Endothelial cell of umbilical vein (primary cell): ENCODE data around the gene ANKMY1. TPM values are rescaled to one million over a fixed set of nuclear protein-coding genes. Genes with fewer than 3 reads are reported as not detected.

Experiments
- BruUV-seq: library from RNA; stranded (reverse); fragments of 400-500 nt; replicated peaks from 2 replicates; lab custom pipeline; 2021; lab: Mats Ljungman, UMichigan
- CTCF ChIA-PET: fragments of 300-600, 350-600 bp; sonication (Branson Sonifier 250); formaldehyde crosslinking; loops from one replicate; lab custom pipeline; 2021; ENCODE audit warnings: antibody characterized with exemption, inconsistent platforms; lab: Charles Lee
- POLR2A ChIA-PET: fragments of 300-600, 350-600 bp; sonication (Branson Sonifier 250); formaldehyde crosslinking; loops from one replicate; lab custom pipeline; 2021; ENCODE audit warnings: antibody characterized with exemption, inconsistent platforms; lab: Charles Lee
- DNase-seq: peaks from one replicate; pipeline ENCODE4 v3.0.0-alpha.2; 2011; ENCODE audit warnings: low read depth, low spot score
- FAIRE-seq: peaks from 2 replicates; lab custom pipeline; 2011; peaks lifted over from hg19 to GRCh38; lab: Jason Lieb, UNC
- H2AFZ ChIP-seq: 2 replicates; pipeline ENCODE4 v1.6.0; 2012; ENCODE audit warnings: low read depth, low read length, control low read depth, inconsistent platforms
- H3K27ac ChIP-seq: 2 replicates; pipeline ENCODE4 v1.5.1; 2011; ENCODE audit warnings: low read depth, mild to moderate bottlenecking, control low read depth, low read length, moderate library complexity; ENCODE audit not compliant: insufficient read depth
- H3K27me3 ChIP-seq, 2 experiments: 2 replicates each; pipeline versions ENCODE4 v1.6.0 to v1.6.1; 2011; ENCODE audit warnings: low read length in 2 of 2, mixed read lengths in 1 of 2; ENCODE audit not compliant: control insufficient read depth in 2 of 2, insufficient read depth in 2 of 2
- H3K36me3 ChIP-seq, 2 experiments: 2 replicates in 1 of 2; 3 replicates in 1 of 2; pipeline ENCODE4 v1.5.1; 2011; ENCODE audit warnings: low read length in 2 of 2, mild to moderate bottlenecking in 1 of 2, moderate library complexity in 1 of 2; ENCODE audit not compliant: control insufficient read depth in 2 of 2, insufficient read depth in 2 of 2; ENCODE audit errors: extremely low read depth in 1 of 2
- H3K4me1 ChIP-seq: 3 replicates; pipeline ENCODE4 v1.5.1; 2011; ENCODE audit warnings: mild to moderate bottlenecking, low read length; ENCODE audit not compliant: control insufficient read depth, insufficient read depth; ENCODE audit errors: extremely low read depth
- H3K4me2 ChIP-seq: 2 replicates; pipeline ENCODE4 v1.6.1; 2011; ENCODE audit warnings: low read length, control low read depth, mixed read lengths; ENCODE audit not compliant: insufficient read depth
- H3K4me3 ChIP-seq, 3 experiments: fragments of 200-600 bp in 1 of 3; sonication (generic), shearing (Covaris generic) in 1 of 3; replicated peaks in 1 of 3; 2 replicates each; pipeline ENCODE4 v1.5.1; 2011 to 2016; ENCODE audit warnings: control low read depth in 3 of 3, low read length in 3 of 3, mild to moderate bottlenecking in 2 of 3, inconsistent platforms in 1 of 3, low read depth in 1 of 3, moderate library complexity in 1 of 3; ENCODE audit not compliant: insufficient read depth in 1 of 3
- H3K79me2 ChIP-seq: 2 replicates; pipeline ENCODE4 v1.6.0; 2012; ENCODE audit warnings: low read length, inconsistent platforms; ENCODE audit not compliant: control insufficient read depth, insufficient read depth
- H3K9ac ChIP-seq: replicated peaks from 2 replicates; pipeline ENCODE3; 2011; ENCODE audit warnings: low read length, control low read depth; ENCODE audit not compliant: insufficient read depth; ENCODE audit errors: extremely low read depth
- H3K9me1 ChIP-seq: replicated peaks from 3 replicates; pipeline ENCODE4 v1.6.0; 2011; ENCODE audit warnings: mild to moderate bottlenecking, low read length; ENCODE audit not compliant: control insufficient read depth, insufficient read depth; ENCODE audit errors: extremely low read depth
- H3K9me3 ChIP-seq: replicated peaks from 2 replicates; pipeline ENCODE4 v1.5.1; 2012; ENCODE audit warnings: low read length, inconsistent platforms; ENCODE audit not compliant: control insufficient read depth, insufficient read depth
- H4K20me1 ChIP-seq: replicated peaks from 2 replicates; pipeline ENCODE3; 2011; ENCODE audit warnings: mild to moderate bottlenecking, low read length; ENCODE audit not compliant: control insufficient read depth, insufficient read depth; ENCODE audit errors: extremely low read depth
- EZH2 ChIP-seq: IDR thresholded peaks from 2 replicates; pipeline ENCODE4 v1.6.1; 2012; ENCODE audit warnings: borderline replicate concordance, low read depth, mild to moderate bottlenecking, moderate library complexity, low read length, inconsistent platforms; ENCODE audit not compliant: severe bottlenecking
- FOS ChIP-seq: IDR thresholded peaks from 2 replicates; pipeline ENCODE4 v1.6.1; 2011; ENCODE audit warnings: mild to moderate bottlenecking, low read length, moderate library complexity, borderline replicate concordance; ENCODE audit not compliant: insufficient read depth
- GATA2 ChIP-seq: IDR thresholded peaks from 2 replicates; pipeline ENCODE4 v1.7.0; 2011; ENCODE audit warnings: low read depth, mild to moderate bottlenecking, moderate library complexity, mixed read lengths, low read length; ENCODE audit not compliant: insufficient read length, insufficient read depth
- JUN ChIP-seq: IDR thresholded peaks from 2 replicates; pipeline ENCODE4 v1.6.1; 2011; ENCODE audit warnings: borderline replicate concordance, low read depth; ENCODE audit not compliant: insufficient read length, insufficient read depth
- MAX ChIP-seq: IDR thresholded peaks from 2 replicates; pipeline ENCODE4 v1.6.1; 2011; ENCODE audit not compliant: insufficient read depth, insufficient read length
- MYC ChIP-seq: IDR thresholded peaks from one replicate; pipeline ENCODE4 v1.6.1; 2011; ENCODE audit warnings: mild to moderate bottlenecking, low read depth, low read length
- POLR2A ChIP-seq: IDR thresholded peaks from 2 replicates; pipeline ENCODE4 v1.6.1; 2012; ENCODE audit warnings: low read depth, mild to moderate bottlenecking, control low read depth, low read length
- POLR2AphosphoS5 ChIP-seq: IDR thresholded peaks from 2 replicates; pipeline ENCODE4 v1.6.1; 2012; ENCODE audit warnings: low read depth, mild to moderate bottlenecking, control low read depth, low read length, moderate library complexity; ENCODE audit not compliant: insufficient read depth
- dilution Hi-C: fragments of 300-500 bp; cut with MboI; formaldehyde crosslinking; loops from one replicate; pipeline ENCODE4 v1.15.0; 2019; ENCODE audit warnings: low sequenced_read_pairs; ENCODE audit not compliant: extremely low pct_ligation_motif_present
- intact Hi-C: fragments of 100-400 bp; cut with micrococcal nuclease; formaldehyde crosslinking; loops from one replicate; pipeline ENCODE4 v1.10.0; 2022
- polyA plus RNA-seq, 4 experiments: library from polyadenylated mRNA; depleted of rRNA in 3 of 4; stranded (reverse) in 3 of 4; unstranded in 1 of 4; fragments of >200 nt; gene quantifications; 2 replicates each; pipeline versions ENCODE4 v1.2.1 to v1.2.3, GENCODE V29; 2011 to 2012; ENCODE audit warnings: missing spikeins in 1 of 4
- total RNA-seq: library from RNA; stranded (reverse); gene quantifications from 2 replicates; pipeline ENCODE4 v1.2.3, GENCODE V29; 2021
- TF ChIP-seq, protein P1 (sequence below), 2 donors: IDR thresholded peaks; 1 replicate in 1 of 2; 2 replicates in 1 of 2; pipeline ENCODE4 v1.5.1; 2011; ENCODE audit warnings: low read length in 2 of 2, mild to moderate bottlenecking in 2 of 2, moderate library complexity in 2 of 2, control low read depth in 1 of 2, inconsistent platforms in 1 of 2, low read depth in 1 of 2; ENCODE audit not compliant: insufficient read depth in 1 of 2; ENCODE audit errors: extremely low read depth in 1 of 2

The ANKMY1 gene
- total and polyA plus RNA-seq, 2 donors (not counting 3 experiments of a cell fraction or from before 2014, with no cell fraction given) = 9.0 to 16.0 TPM

- Histone ChIP-seq H4K20me1 (no peaks in the 10 kb centered on the region), H3K4me1 (no peaks in the 10 kb centered on the region), H3K9me3 (no peaks in the 10 kb centered on the region), H3K79me2 (no peaks in the 10 kb centered on the region), H3K27ac (no peak overlapping the region), H3K4me3 (no peak overlapping the region), H3K9ac (no peak overlapping the region), H3K36me3 (no peaks in the 10 kb centered on the region), H3K4me2 (no peak overlapping the region), H3K9me1 (no peaks in the 10 kb centered on the region), H3K27me3 (peaks cover 15 to 23% of the 10 kb centered on the region in 2 experiments), H2AFZ (no peak overlapping the region)
- DNase-seq (no peak), FAIRE-seq (no peak)
- no peak for TF ChIP-seq MYC
- TF ChIP-seq FOS = no peak
- no peak for TF ChIP-seq JUN
- no peak for TF ChIP-seq GATA2
- TF ChIP-seq POLR2A = no peak
- TF ChIP-seq POLR2AphosphoS5 = no peak
- TF ChIP-seq MAX = no peak
- TF ChIP-seq, protein P1, sequence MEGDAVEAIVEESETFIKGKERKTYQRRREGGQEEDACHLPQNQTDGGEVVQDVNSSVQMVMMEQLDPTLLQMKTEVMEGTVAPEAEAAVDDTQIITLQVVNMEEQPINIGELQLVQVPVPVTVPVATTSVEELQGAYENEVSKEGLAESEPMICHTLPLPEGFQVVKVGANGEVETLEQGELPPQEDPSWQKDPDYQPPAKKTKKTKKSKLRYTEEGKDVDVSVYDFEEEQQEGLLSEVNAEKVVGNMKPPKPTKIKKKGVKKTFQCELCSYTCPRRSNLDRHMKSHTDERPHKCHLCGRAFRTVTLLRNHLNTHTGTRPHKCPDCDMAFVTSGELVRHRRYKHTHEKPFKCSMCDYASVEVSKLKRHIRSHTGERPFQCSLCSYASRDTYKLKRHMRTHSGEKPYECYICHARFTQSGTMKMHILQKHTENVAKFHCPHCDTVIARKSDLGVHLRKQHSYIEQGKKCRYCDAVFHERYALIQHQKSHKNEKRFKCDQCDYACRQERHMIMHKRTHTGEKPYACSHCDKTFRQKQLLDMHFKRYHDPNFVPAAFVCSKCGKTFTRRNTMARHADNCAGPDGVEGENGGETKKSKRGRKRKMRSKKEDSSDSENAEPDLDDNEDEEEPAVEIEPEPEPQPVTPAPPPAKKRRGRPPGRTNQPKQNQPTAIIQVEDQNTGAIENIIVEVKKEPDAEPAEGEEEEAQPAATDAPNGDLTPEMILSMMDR (IDR thresholded peaks at IDR 0.05; ENCODE audit: extremely low read depth in 1 of 2, insufficient read depth in 1 of 2, low read depth in 1 of 2, low read length in 2 of 2) = no peak
- TF ChIP-seq EZH2 = no peak
- intact Hi-C loops (no loop called here), dilution Hi-C loops (no loop called here)
- POLR2A ChIA-PET = no interaction called here
- BruUV-seq = no TSS peak
- CTCF ChIA-PET = interaction anchor here (1.2 kb wide), 1 partner anchor 97 kb away, joined by 3 read pairs; no protein-coding TSS in a partner anchor
Observed at GRCh38 chr2:240458900-240459391, 98.8 kb downstream of the ANKMY1 start.
